NB4 (cell line): Measurements from ENCODE around the gene RHBDL3.
"Not testable (repeated sequence)": the region's sequence is repeated elsewhere in the genome, so short reads cannot be mapped to it uniquely, and the experiment has no call there.

Experiments
- DNase-seq: peaks from one replicate; pipeline ENCODE4 v3.0.0; 2010; ENCODE audit warnings: low read depth
- H3K4me3 ChIP-seq: one replicate; pipeline ENCODE4 v1.5.1; 2011; ENCODE audit warnings: mild to moderate bottlenecking, low read depth, low read length, moderate library complexity
- CTCF ChIP-seq: IDR thresholded peaks from one replicate; pipeline ENCODE4 v1.5.1; 2012; ENCODE audit warnings: low read depth, low read length
- MAX ChIP-seq: IDR thresholded peaks from 2 replicates; pipeline ENCODE4 v1.6.1; 2011; ENCODE audit warnings: low read depth, low read length
- MYC ChIP-seq: IDR thresholded peaks from 2 replicates; pipeline ENCODE4 v1.6.1; 2011; ENCODE audit warnings: low read depth, low read length
- POLR2A ChIP-seq: IDR thresholded peaks from 2 replicates; pipeline ENCODE4 v1.6.1; 2011; ENCODE audit warnings: mild to moderate bottlenecking; ENCODE audit not compliant: insufficient read length; ENCODE audit errors: extremely low read depth

Gene RHBDL3

GRCh38 chr17:32314636-32315035, 49.0 kb downstream of the RHBDL3 start:
- TF ChIP-seq MAX, result no peak
- no peak for DNase-seq
- no peak overlapping the region for H3K4me3 ChIP-seq

GRCh38 chr17:32315171-32315570, 49.5 kb downstream of the RHBDL3 start:
- DNase-seq, result no peak

GRCh38 chr17:32316653-32317052, 51.0 kb downstream of the RHBDL3 start:
- DNase-seq, H3K4me3 ChIP-seq: not testable (repeated sequence)

More at GRCh38 chr17:32315171-32315570, 49.5 kb downstream of the RHBDL3 start:
- H3K4me3 ChIP-seq, result no peak overlapping the region
- TF ChIP-seq POLR2A, result no peak
- TF ChIP-seq CTCF, result no peak
- no peak for TF ChIP-seq MYC
- TF ChIP-seq MAX, result no peak

GRCh38 chr17:32317353-32317752, 51.7 kb downstream of the RHBDL3 start:
- DNase-seq, result no peak
- no peak for TF ChIP-seq MAX
- H3K4me3 ChIP-seq, result no peak overlapping the region

- no peak for DNase-seq
- TF ChIP-seq CTCF (no peak), POLR2A (no peak), MYC (no peak), MAX (no peak)
- no peak overlapping the region for H3K4me3 ChIP-seq
Observed at GRCh38 chr17:32318071-32318470, 52.4 kb downstream of the RHBDL3 start.

- DNase-seq, result peak; percentile 83
- H3K4me3 ChIP-seq, result no peak overlapping the region
- TF ChIP-seq CTCF, result peak; percentile 99
- TF ChIP-seq MYC, result no peak
- no peak for TF ChIP-seq MAX
- TF ChIP-seq POLR2A, result no peak
Observed at GRCh38 chr17:32319548-32319905, 53.9 kb downstream of the RHBDL3 start.

GRCh38 chr17:32320080-32320479, 54.4 kb downstream of the RHBDL3 start:
- DNase-seq, H3K4me3 ChIP-seq: not testable (repeated sequence)

GRCh38 chr17:32320847-32321246, 55.2 kb downstream of the RHBDL3 start:
- no peak for TF ChIP-seq MAX
- no peak for TF ChIP-seq MYC
- no peak for TF ChIP-seq POLR2A
- no peak for TF ChIP-seq CTCF
- DNase-seq, result no peak

More at GRCh38 chr17:32320847-32321246, 55.2 kb downstream of the RHBDL3 start:
- H3K4me3 ChIP-seq, result no peak overlapping the region
